SK-N-SH (cell line): ENCODE measurements around the gene SLC35D2.

Source experiments
- REST ChIP-seq: IDR thresholded peaks from 2 replicates; pipeline ENCODE4 v1.6.1; 2012; ENCODE audit warnings: mild to moderate bottlenecking, low read depth, low read length, moderate library complexity
- TAF1 ChIP-seq: IDR thresholded peaks from 2 replicates; pipeline ENCODE4 v1.6.1; 2012; ENCODE audit warnings: low read depth, mild to moderate bottlenecking, low read length, moderate library complexity, borderline replicate concordance

GRCh38 chr9:96412174-96412913 lies 28.8 kb upstream of the SLC35D2 start:
- TF ChIP-seq REST: no peak
- TF ChIP-seq TAF1: no peak
